GM13976 (cell line): ENCODE results near the gene HRH3.

Source experiments
- DNase-seq: peaks from one replicate; pipeline ENCODE4 v3.0.0; 2012; ENCODE audit warnings: low spot score
- in situ Hi-C: fragments of 300-500 bp; cut with MboI; formaldehyde crosslinking; loops from one replicate; pipeline ENCODE4 v1.12.0; 2022; ENCODE audit warnings: low sequenced_read_pairs, mixed read lengths, inconsistent platforms; ENCODE audit not compliant: unreplicated experiment
- TF ChIP-seq, protein P1 (sequence below): IDR thresholded peaks from 2 replicates; pipeline ENCODE4 v1.5.1; 2012; ENCODE audit warnings: borderline replicate concordance, mild to moderate bottlenecking; ENCODE audit not compliant: insufficient read depth; ENCODE audit errors: extremely low read depth, missing control alignments, control extremely low read depth

HRH3 gene

DNA sequence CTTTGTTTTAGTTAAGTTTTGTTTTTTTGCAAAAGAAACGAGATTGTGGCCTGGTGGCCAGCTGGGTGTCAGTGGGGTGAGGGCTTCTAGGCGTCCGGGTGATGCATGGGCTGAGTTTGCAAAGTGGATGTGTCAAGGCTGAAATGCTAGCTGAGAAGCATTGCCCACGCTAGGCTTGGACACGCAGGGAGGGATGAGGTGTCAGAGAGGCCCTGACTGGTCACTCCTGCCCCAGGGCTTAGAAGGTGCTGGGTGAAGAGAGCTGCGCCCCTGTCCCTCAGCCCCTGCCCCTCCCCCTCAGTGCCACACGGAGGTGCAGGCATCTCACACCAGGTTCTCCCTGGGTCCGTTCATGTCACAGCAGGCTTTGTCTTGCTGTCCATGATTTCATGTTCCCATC is 26.4 kb upstream of the HRH3 start:
- TF ChIP-seq, protein P1, sequence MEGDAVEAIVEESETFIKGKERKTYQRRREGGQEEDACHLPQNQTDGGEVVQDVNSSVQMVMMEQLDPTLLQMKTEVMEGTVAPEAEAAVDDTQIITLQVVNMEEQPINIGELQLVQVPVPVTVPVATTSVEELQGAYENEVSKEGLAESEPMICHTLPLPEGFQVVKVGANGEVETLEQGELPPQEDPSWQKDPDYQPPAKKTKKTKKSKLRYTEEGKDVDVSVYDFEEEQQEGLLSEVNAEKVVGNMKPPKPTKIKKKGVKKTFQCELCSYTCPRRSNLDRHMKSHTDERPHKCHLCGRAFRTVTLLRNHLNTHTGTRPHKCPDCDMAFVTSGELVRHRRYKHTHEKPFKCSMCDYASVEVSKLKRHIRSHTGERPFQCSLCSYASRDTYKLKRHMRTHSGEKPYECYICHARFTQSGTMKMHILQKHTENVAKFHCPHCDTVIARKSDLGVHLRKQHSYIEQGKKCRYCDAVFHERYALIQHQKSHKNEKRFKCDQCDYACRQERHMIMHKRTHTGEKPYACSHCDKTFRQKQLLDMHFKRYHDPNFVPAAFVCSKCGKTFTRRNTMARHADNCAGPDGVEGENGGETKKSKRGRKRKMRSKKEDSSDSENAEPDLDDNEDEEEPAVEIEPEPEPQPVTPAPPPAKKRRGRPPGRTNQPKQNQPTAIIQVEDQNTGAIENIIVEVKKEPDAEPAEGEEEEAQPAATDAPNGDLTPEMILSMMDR, result no peak
- DNase-seq, result no peak
- in situ Hi-C loops, result no loop called here

DNA sequence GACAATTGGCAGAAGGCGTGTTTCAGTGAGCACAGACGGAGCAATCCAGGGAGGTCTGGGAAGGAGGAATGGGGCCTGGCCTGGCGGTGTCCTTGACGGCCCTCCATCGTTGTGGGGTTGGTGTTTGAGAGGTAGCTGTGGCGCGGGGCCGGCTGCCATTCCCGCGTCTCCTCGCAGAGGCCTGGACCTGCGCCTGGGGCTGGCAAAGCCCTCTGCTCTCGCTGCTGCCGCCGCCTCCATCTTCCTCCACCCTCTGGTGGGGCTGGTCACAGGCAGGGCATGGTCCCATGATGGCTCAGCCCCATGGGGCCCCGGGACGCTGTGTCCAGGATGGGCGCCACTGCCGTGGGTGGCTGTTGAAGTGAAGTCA is 25.8 kb upstream of the HRH3 start:
- TF ChIP-seq, protein P1, result no peak
- no peak for DNase-seq
- in situ Hi-C loops, result no loop called here

DNA sequence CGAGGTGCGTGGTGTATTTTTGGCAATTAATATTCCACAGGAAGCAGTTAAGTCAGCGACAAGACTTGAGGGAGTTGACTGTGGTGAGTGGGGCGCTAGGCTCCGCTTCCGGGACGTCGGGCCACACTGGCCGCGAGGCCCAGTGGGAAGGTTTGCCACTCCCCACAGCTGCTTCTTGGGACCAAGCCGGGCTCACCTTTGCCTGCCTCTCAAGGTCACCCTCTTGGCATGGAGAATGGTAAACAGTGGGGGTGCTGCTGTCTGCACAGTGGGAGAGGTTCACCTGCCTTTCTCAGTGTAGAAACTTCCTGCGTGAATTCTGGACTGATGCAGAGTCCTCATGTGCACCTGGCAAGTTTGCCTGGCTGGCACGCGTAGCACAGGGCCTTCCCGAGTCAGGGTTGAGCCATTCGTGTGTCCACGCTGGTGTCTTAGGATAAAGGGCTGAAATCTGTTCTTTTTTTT is 24.6 kb upstream of the HRH3 start:
- in situ Hi-C loops, result no loop called here
- no peak for DNase-seq
- TF ChIP-seq, protein P1, result no peak

DNA sequence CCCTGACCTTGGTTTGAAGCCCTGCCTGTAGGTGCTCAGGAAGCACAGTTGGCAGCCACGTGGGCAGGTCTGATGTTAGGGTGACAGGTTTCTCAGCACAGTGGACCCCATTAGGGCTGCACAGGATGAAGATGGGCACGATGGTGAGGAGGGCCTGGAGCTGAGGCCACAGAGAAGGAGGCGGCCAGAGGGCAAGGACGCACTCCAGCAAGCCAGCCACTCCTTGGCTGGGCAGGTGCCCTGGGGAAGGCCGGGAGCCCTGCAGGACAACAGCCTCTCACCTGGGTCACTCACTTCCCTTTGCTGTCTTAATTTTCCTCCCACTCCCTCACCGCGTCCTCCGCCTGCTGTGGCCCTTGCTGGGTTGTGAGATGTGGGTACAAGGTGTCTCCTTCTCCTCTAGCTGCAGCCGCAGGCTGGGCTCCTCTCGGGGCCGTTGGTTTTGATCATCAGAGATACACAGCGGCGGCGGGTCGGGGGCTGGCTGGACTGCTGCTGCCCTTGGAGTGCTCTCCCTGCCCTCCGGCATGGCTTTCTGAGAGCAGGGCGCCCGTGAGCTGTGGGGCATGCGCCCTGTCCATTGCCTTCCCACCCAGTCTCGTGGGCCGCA is 23.9 kb upstream of the HRH3 start:
- in situ Hi-C loops, result no loop called here
- DNase-seq, result no peak
- TF ChIP-seq, protein P1, result no peak

DNA sequence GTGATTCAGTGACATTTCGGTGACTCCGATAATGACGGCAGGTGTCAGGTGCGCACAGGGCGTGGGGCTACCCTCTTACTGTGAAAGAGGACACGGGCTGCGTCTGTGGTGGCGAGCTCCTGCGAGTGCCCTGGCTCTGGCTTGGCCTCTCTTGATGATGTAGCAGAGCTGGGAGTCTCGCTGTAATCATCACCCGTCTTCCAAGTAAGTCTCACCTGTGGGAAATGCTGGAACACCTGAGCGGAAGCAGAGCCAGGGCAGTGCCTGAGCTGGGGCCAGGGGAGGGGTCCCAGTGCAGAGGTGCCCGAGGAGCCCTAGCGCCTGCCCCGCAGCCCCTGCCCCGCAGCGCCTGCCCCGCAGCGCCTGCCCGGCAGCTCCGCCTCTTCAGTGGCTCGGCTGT is 23.0 kb upstream of the HRH3 start:
- TF ChIP-seq, protein P1, result no peak
- DNase-seq, result no peak
- in situ Hi-C loops, result no loop called here

DNA sequence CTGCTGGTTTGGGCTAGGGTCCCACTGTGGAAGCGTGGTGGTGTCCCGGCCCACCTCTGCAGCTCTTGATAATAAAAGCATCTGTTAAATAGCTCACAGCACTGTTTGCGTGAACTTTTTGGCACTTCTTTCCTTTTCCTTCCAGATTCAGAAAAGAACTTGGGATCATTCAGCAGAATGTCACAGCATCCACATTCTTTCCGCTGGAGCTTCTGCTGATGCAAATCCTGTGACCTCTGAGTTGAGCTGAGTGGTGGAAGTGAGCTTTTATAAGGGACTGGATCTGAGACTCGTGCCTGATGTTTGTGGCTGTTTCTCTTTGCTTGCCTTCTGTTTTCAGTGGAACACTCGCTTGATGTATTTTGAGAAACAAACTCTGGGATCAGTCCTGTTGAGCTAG is 22.1 kb upstream of the HRH3 start:
- in situ Hi-C loops, result no loop called here
- no peak for DNase-seq
- TF ChIP-seq, protein P1, result no peak

DNA sequence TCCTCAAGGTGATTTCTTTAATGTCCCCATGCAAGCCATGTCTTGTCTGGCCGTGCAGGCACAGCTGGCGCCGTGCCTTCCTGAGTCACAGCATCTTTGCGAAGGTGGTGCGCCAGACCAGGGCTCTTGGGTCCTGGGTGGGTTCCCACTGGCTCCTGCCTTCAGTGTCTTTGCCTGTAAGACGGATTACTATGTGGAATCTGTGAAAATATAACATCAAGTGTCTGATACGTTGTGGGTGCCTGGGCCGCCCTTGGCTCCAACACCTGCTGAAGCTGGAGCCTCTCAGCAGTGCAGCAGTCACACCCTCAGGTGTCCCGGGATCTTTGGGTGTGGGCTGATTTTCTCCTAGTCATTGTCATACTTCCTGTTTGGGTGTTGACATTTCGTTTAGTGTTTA is 21.4 kb upstream of the HRH3 start:
- in situ Hi-C loops, result no loop called here
- DNase-seq, result no peak
- TF ChIP-seq, protein P1, result no peak
